Skeletal muscle cell (primary cell): Measurements from ENCODE around the gene FAXDC2.

ENCODE experiments used
- DNase-seq: peaks from one replicate; pipeline ENCODE4 v3.0.0-alpha.2; 2010; ENCODE audit warnings: low read depth
- H3K4me3 ChIP-seq: 2 replicates; pipeline ENCODE4 v1.5.1; 2011; ENCODE audit warnings: low read depth, mild to moderate bottlenecking, control low read depth, low read length, moderate library complexity

FAXDC2 gene

GRCh38 chr5:154811653-154812465, 38.5 kb downstream of the FAXDC2 start:
- no peak overlapping the region for H3K4me3 ChIP-seq
- no peak for DNase-seq

DNA sequence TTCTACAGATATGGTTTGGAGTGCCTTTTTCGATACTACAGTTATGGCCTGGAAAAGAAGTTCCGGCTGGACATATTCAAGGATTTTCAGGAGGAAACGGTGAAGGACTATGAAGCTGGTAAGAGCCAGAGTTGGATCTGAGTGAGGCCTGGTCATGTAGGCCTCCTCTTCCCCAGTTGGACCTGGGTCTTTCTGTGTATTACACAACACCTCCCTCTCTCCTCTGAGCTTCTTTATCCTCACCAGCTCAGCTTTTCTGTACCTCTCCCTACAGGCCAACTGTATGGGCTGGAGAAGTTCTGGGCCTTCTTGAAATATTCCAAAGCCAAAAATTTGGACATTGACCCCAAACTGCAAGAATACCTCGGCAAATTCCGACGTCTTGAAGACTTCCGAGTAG, 39.2 kb downstream of the FAXDC2 start:
- no peak for DNase-seq
- no peak overlapping the region for H3K4me3 ChIP-seq

DNA sequence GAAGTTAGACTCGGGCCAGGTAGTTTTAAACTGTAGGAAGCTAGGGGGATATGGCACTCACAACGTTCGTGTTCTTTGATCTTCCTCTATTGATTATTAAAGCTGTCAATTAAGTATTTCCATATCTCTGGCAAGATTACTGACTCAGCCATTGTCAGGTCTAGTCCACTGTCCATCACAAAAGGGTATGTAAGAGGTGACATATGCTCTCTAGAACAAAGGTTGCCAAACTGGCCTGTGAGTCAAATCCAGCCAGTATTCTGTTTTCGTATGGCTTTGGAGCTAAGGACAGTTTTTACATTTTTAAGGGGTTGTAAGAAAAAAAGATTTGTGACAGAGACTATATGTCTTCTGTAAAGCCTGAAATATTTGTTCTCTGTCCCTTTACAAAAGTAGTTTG, 44.2 kb downstream of the FAXDC2 start:
- DNase-seq, result no peak
- no peak overlapping the region for H3K4me3 ChIP-seq

DNA sequence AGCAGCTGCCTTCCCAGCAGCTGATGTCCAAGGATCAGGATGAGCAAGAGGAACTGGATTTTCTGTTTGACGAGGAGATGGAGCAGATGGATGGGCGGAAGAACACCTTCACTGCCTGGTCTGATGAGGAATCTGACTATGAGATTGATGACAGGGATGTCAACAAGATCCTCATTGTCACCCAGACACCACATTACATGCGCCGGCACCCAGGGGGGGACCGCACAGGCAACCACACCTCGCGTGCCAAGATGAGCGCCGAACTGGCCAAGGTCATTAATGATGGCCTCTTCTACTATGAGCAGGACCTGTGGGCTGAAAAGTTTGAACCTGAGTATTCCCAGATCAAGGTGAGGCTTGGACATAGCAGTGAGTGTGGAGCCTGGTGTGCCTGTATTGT, 48.4 kb downstream of the FAXDC2 start:
- DNase-seq, result no peak

GRCh38 chr5:154801083-154801482, 49.3 kb downstream of the FAXDC2 start:
- peak; percentile 8 for DNase-seq
- H3K4me3 ChIP-seq, result no peak overlapping the region

More for the DNA sequence above, 48.4 kb downstream of the FAXDC2 start:
- H3K4me3 ChIP-seq, result no peak overlapping the region

GRCh38 chr5:154800582-154800981, 49.8 kb downstream of the FAXDC2 start:
- DNase-seq, result no peak
- H3K4me3 ChIP-seq, result no peak overlapping the region

DNA sequence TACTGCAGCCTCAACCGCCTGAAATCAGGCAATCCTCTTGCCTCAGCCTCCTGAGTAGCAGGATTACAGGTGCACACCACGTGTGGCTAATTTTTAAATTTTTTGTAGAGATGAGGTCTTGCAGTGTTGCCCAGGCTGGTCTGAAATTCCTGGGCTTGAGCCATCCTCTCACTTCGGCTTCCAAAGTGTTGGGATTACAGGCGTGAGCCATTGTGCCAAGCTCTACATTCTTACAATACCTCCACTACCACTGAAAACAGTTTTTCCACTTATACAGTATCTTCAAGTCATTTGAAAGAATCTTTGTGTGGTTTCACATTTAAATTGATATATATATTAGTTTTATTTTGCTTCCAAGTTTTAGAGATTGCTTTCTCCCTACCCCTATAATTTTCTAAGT, 52.6 kb downstream of the FAXDC2 start:
- no peak overlapping the region for H3K4me3 ChIP-seq
- DNase-seq, result no peak

DNA sequence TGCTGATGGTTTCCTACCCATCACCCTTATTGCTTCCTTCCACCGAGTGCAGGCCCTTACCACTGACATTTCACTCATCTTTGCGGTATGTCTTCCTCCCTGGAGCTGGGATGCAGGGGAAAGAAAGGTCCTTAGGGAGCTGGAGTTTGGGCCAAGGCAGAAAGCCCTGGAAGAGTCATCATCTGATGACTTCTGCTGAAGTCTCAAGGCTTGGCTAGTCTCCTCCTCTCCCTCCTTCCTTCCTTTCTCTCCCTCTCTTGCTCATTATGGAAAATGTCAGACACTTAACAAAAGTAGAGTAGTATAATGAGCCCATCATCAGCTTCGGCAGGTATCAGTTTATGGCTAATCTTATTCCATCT, 55.2 kb downstream of the FAXDC2 start:
- DNase-seq, result no peak
- no peak overlapping the region for H3K4me3 ChIP-seq

GRCh38 chr5:154794525-154795234, 55.7 kb downstream of the FAXDC2 start:
- no peak overlapping the region for H3K4me3 ChIP-seq
- no peak for DNase-seq

DNA sequence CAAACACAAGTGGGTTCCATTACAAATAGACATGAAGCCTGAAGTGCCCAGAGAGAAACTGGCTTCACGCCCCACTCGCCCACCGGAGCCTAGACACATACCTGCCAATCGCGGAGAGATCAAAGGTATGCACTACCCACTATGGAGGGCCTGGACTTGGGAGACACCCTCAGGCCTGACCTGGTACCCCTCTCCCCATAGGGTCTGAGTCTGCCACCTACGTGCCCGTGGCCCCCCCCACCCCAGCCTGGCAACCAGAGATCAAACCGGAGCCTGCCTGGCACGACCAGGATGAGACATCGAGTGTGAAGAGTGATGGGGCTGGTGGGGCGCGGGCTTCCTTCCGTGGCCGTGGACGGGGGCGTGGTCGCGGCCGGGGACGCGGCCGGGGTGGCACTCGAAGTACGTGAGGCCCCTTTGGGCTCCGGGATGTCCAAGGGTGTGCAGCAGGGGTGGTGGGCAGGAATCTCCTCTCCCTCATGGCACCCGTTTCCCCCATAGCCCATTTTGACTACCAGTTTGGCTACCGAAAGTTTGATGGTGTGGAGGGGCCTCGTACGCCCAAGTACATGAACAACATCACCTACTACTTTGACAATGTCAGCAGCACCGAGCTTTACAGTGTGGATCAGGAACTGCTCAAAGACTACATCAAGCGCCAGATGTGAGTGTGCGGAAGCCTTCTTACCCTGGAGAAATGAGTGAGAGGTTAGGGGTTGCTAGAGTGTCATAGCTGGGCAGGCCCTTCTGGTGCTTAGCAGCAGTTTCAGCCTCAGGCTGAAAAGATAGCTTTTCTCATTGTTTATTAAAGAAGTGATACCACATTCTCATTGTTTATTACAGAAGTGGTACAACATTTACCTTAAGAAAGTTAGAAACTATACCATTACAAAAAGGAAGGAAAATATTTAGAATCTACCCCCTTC, 56.5 kb downstream of the FAXDC2 start:
- no peak for DNase-seq
- H3K4me3 ChIP-seq, result no peak overlapping the region

GRCh38 chr5:154791535-154791934, 58.9 kb downstream of the FAXDC2 start:
- no peak for DNase-seq
- no peak overlapping the region for H3K4me3 ChIP-seq

DNA sequence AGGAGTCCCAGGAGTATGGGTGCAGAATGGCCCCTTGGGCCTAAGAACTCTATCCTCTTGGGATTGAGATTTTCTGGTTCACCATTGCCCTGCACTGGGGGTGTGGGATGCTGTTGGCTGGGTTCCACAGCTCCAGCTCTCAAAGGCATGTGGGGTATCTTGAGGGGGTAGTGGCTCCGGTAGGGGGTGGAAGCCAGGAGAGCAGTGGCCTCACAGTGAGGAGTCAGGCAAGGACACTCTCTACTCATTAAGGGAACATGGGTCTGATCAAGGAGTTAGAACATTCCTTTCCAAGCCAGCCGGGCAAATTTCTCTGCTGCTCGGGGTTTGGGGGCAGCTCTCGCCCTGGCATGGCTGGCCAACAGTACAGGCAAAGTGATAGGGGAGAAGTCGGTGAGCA, 62.2 kb downstream of the FAXDC2 start:
- no peak overlapping the region for H3K4me3 ChIP-seq
- no peak for DNase-seq

DNA sequence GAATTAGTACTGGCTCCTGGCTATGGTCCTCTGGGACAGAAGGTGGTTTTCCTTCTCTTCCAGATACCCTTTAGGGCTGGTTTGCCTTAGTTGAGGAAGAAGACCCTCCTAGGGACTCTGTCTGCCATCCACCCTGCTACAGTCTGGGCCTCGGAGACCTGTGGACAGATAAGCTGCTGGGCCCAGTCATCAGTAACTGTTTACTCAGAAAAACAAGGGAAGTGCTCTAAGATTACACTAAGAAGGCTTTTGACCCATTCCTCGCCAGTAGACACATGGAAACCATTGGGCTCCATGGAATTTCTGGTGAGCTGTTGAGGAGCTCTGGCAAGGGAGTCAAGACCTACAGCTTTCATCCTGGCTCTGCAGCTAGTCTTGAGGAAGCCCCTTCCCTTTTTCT, 64.0 kb downstream of the FAXDC2 start:
- no peak for DNase-seq
- no peak overlapping the region for H3K4me3 ChIP-seq

- H3K4me3 ChIP-seq, result no peak overlapping the region
- DNase-seq, result no peak
Measured at GRCh38 chr5:154784856-154785255, 65.5 kb downstream of the FAXDC2 start.

DNA sequence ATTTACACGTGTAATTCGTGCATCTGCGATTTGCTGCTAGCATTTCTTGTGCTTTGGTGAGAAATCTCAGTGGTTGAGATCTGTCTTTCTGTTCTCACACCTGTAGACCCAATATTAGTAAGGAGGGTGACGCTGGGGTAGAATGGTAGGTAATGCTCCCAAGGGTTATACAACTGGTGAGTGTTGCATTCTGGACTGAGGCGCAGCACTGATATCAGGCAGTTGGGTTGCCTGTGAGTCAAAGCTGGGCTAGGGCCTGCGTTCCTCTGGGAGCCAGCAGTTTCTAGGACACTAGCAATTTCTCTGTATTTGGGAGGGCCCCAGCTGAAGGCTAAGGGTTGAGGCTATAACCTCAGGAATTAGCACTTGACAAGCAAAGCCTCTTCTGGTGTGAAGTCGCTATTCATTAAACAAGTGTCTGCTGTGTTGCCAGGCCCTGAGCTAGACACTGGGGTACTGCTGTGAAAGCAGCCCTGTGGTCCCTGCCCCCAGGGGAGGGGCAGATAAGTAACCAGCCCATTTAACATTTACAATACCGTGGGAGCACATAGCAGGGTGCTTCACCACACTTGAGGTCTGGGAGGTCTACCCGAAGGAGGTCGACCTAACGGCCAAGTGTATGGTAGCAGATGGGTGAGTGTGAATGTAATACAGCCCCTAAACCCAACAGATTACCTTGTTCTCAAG, 66.5 kb downstream of the FAXDC2 start:
- no peak overlapping the region for H3K4me3 ChIP-seq
- DNase-seq, result no peak

GRCh38 chr5:154782812-154783592, 67.4 kb downstream of the FAXDC2 start:
- no peak for DNase-seq
- H3K4me3 ChIP-seq, result no peak overlapping the region

- H3K4me3 ChIP-seq, result no peak overlapping the region
- DNase-seq, result no peak
Measured at GRCh38 chr5:154782326-154782725, 68.1 kb downstream of the FAXDC2 start.

- no peak overlapping the region for H3K4me3 ChIP-seq
- no peak for DNase-seq
Measured at GRCh38 chr5:154780128-154780527, 70.3 kb downstream of the FAXDC2 start.

DNA sequence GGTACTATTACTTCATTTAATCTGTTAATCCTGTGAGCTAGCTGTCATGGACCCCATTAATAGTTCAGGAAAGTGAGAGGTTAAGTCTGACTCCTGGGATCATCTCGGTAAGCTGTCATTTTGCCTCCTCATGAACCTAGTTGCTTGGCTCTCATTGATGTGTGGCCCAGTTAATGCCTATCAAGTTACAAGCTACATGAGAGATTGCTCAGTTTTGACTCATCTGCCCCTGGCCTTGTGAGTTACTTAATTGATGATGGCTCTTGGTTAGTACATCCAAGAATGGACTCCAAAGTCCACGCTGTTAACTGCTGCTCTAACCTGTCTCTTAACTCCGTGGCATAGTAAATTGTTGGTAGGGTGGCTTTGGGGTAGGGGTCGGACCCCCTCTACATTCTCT, 71.3 kb downstream of the FAXDC2 start:
- peak; percentile 68 for DNase-seq

More for the DNA sequence above, 71.3 kb downstream of the FAXDC2 start:
- no peak overlapping the region for H3K4me3 ChIP-seq
